CD4-positive, alpha-beta T cell treated with Interleukin-15 for 4 hours (primary cell): ENCODE measurements around the gene ZNF563.
"Not testable (repeated sequence)": the region's sequence is repeated elsewhere in the genome, so short reads cannot be mapped to it uniquely, and the experiment has no call there.

ENCODE experiments used
- DNase-seq: peaks from one replicate; pipeline ENCODE4 v3.0.0-alpha.2; 2020; ENCODE audit warnings: low spot score

Gene ZNF563

DNA sequence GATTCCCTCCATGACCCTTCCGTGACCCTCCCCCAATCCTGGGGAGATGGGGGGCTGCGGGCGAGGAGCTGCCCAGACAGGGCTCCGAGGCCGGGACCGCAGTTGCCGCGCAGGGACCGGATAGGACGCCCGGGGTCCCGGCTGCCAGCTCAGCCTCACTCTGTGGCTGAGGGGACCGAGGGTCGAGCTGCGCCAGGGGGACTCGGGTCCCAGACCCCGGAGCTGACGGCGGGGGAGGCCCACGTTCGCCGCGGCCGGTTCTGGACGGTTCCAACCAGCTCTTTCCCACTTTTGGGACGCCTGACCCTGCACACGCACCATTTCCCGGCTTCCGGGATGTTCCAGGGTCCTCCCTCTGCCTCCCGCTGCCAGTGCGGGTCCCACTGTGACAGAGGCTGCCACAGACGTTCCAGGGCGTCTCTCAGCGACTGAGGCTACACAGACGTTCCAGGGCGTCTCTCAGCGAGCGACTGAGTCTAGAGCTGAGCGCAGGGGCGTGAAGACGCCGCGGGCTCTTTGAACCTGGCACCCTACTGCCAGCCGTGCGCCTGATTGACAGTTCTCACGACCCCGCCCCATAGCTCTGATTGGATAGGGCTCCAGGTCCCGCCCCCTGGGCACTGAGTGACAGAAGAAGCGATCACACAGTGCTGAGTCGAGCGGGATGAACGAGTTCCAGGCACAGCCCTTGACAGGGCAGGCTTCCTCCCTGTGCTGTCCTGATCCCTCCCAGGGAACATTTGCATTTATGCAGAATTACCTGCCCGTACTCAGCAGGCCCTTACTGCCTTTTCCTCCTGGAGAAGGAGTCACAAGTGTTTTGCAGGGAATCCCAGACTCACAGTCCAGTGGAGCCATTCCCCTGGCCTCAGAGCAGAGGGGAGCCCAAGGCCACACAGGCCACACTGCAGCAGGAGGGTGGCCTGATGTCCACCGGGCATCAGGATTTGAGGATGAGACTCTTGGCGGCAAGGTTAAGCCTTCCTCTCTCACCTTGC, at the start of gene ZNF563:
ZNF563 (minus strand) TSS at position 472 of the 998 bp plus-strand sequence; CDS start at position 321, 151 bp downstream.
- peak; percentile 98 for DNase-seq

DNA sequence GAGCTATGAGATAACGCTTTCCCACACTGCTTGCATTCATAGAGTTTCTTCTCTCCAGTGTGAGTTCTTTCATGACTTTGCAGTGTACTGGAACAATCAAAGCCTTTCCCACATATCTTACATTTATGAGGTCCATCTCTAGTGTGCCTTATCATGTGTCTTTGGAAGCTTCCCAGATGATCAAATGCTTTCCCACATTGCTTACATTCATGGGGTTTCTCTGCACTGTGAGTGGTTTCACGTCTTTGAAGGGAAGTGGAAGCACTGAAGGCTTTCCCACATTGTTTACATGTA, 47.0 kb upstream of the ZNF563 start:
- DNase-seq, result no peak

- DNase-seq, result no peak
These were observed 46.5 kb upstream of the ZNF563 start for GRCh38 chr19:12379732-12380443.

DNA sequence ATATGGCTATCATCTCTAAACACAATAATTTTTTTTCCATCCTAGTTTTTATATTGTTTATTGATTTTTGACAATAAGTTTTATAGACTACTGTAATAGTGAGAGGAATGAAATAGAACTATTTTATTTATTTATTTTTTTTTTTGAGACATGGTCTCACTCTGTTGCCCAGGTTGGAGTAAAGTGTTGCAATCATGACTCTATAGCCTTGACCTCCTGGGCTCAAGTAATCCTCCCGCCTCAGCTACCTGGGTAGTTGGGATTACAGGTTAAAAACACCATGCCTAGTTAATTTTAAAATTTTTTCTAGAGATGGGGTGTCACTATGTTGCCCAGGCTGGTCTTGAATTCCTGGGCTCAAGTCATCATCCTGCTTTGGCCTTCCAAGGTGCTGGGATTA, 40.6 kb upstream of the ZNF563 start:
- DNase-seq, result no peak

- DNase-seq, result peak; percentile 80
These were observed 32.1 kb upstream of the ZNF563 start, which contains the start of gene ZNF442 for GRCh38 chr19:12365236-12366162. TSS of gene ZNF442 (minus strand) at chr19:12365683. CDS start at chr19:12363631, 2,052 bp downstream.

DNA sequence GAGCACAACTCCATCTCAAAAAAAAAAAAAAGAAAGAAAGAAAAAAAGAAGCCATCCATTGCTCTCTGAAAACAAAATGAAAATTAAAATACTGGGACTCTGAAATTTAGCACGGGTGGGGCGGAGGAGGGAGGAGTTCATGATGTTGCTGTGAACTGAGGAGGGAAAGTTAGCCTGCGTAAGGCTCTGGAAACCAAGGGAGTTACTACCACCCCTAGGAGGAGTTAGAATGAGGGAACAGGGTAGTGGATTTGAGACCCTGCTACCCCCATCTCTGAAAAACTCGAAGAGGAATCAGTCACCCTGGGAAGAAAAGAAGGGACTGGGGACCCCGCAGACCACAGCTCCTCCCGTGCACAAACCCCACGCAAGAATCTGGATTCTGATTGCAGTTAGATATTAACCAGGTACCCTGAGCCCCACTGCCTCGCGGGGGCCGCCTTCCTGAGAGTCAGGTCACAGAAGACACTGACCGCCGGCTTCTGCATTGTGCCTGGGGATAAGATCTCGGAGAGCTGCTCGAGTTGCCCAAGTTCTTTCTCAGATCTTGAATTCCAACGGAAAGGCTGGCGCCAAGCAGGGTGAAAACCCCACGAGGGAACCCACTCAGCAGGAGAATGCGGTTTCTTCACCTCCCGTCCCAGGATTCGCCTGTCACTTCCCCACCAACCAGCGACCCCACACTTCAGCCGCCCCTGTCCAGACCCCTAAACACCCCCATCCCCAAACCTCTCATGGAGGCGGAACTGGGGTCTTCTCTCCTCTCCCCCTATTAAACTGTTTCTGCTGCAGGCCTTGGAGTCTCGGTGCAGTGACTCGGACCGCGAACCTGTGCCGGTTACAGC, 31.2 kb upstream of the ZNF563 start:
- no peak for DNase-seq

DNA sequence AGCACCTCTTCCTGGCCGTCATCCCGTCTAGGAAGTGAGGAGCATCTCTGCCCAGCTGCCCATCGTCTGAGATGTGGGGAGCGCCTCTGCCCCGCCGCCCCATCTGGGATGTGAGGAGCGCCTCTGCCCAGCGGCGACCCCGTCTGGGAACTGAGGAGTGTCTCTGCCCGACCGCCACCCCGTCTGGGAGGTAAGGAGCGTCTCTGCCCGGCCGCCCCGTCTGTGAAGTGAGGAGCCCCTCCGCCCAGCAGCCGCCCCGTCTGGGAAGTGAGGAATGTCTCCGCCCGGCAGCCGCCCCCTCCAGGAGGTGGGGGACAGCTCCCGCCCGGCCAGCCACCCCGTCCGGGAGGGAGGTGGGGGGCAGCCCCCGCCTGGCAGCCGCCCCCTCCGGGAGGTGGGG, 28.8 kb upstream of the ZNF563 start:
- not testable (repeated sequence) for DNase-seq

- DNase-seq, result no peak
These were observed 19.9 kb upstream of the ZNF563 start for GRCh38 chr19:12353375-12353774.

GRCh38 chr19:12350890-12351197, 17.4 kb upstream of the ZNF563 start:
- no peak for DNase-seq

DNA sequence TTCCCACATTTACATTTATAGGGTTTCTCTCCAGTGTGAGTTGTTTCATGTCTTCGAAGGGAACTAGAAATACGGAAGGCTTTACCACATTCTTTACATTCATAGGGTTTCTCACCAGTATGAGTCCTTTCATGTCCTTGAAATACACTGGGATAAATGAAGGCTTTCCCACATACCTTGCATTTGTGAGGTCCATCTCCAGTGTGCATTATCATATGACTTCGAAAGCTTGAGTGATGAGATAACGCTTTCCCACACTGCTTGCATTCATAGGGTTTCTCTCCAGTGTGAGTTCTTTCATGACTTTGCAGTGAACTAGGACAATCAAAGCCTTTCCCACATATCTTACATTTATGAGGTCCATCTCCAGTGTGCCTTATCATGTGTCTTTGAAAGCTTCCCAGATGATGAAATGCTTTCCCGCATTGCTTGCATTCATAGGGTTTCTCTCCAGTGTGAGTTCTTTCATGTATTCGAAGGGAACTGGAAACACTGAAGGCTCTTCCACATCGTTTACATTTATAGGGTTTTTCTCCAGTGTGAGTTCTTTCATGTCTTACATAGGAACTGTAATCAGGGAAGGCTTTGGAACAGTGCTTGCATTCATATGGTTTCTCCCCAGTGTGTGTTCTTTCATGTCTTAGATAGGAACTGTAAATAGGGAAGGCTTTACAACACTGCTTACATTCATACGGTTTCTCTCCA, 16.9 kb upstream of the ZNF563 start:
- DNase-seq, result no peak

DNA sequence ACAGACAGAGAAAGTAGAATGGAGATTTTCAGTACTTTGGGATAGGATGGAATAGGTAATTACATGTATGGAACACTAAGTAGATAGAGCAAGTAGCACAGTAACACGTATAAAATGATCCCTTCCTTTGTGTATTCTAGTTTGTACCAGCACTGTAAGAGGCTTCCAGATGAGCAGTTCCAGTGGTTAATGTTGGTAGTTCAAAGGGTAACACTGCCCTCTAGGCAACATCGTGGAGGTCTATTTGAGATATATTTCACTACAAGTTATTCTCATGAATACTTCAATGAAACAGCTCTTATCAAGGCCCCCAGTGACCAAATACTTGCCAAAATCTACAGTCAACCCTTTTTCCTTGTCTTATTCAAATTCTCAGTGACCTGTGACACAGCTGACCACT, 13.5 kb upstream of the ZNF563 start:
- peak; percentile 54 for DNase-seq

- DNase-seq, result no peak
These were observed 11.8 kb upstream of the ZNF563 start for GRCh38 chr19:12345197-12345596.

DNA sequence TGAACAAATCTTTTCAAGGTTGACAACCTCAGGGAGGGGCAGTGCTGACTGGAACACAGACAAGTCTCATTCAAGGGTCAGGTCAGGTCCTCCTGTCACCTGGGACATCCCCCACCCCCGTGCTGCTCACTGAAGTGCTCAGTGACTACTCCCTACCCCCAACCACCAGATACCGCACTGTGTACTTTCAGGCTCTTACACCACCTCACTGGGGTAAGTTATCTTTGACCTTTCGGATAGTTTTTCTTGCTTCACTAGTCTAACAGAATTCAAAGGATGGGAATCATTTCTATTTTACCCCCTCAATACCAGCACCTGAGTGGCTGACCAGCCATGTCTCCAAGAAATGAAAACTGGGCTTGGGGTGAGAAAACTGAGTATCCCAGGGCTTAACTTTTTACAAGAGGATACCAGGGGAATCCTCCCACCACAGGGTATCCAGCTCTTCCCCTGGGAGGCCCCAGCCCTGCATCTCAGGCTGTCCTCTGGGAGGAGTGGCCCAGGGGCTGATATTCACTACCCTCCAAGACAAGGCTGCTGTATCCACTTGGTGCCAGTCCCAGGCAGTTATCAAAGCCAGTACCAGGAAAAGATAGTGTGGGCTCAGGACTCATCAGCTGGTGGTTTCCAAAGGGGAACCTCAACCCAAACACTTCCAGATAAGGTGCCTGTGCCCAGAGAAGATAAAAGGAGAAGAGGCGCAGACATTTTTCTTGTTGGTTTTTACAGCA, 2.1 kb downstream of the ZNF563 start:
- DNase-seq, result peak; percentile 55

DNA sequence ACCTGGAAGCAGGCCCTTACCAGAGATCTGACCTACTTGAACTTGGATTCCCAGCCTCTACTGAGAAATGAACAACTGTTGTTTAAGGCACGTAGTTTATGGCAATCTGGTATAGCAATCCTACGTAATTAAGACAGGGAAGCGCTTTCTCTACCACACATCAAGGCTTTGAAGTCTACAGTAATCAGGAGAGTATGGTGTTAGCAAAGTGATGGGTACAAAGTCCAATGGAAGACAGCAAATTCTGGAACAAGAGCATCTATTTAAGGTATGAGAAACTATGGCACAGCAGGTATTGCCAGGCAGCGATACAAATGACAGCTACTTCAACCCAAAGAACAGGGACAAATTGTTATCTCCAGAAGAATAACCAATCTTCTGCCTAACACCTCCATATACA, 3.1 kb downstream of the ZNF563 start:
- no peak for DNase-seq

DNA sequence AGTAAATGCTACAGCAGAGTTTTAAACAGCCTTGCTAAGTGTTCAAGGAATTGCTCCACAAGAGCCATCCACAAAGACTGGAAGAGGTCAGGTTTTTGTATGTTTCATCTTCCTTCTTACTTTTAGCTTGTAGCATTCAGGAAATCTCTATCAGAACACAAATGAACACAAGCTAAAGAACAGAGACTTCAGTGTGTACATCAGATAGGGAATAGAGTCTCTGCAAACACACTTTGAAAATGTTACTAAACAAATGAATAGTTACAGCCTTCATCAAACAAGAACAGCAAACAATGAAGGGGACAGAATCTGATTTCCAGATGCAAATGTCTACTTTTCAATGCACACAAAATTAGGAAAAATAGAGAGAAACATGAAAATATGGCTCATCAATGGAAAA, 7.7 kb downstream of the ZNF563 start:
- DNase-seq, result no peak

GRCh38 chr19:12318782-12319413, 14.5 kb downstream of the ZNF563 start:
- no peak for DNase-seq

GRCh38 chr19:12314553-12314952, 18.9 kb downstream of the ZNF563 start:
- DNase-seq, result no peak

DNA sequence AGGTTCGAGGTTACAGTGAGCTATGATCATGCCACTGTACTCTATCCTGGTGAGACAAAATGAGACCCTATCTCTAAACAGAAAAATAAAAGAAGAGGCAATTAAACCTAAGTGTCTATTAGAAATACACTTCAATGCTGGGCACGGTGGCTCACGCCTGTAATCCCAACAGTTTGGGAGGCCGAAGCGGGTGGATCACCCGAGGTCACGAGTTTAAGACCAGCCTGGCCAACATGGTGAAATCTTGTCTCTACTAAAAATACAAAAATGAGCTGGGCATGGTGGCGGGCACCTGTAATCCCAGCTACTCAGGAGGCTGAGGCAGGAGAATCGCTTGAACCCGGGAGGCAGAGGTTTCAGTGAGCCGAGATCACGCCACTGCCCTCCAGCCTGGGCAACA, 24.5 kb downstream of the ZNF563 start:
- DNase-seq, result not testable (repeated sequence)

DNA sequence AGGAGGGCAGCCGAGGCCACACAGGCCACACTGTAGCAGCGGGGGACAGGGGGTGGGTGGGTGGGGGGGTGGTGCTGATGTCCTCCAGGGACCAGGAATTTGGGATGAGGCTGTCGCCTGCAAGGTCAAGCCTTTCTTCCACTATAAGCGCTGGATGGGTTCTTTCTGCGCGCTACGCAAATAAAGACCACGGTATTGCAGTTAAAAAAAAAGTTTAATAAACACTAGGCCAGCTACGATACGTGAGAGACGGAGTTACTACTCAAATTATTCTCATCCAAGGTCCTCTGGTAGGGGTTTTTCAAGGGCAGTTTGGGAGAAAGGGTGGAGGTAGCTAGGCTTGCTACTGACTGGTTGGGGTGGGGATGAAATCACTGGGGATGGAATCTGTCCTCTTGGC, 38.2 kb downstream of the ZNF563 start:
- no peak for DNase-seq
